Mononuclear cell (primary cell): ENCODE measurements around the gene PSMD13. TPM values are rescaled to one million over a fixed set of nuclear protein-coding genes. Genes with fewer than 3 reads are reported as not detected.
"Not testable (repeated sequence)": the region's sequence is repeated elsewhere in the genome, so short reads cannot be mapped to it uniquely, and the experiment has no call there.

ENCODE experiments used
- H3K27me3 ChIP-seq: 2 replicates; pipeline ENCODE4 v1.6.0; 2011; ENCODE audit warnings: low read length, control low read depth; ENCODE audit not compliant: insufficient read depth
- H3K4me1 ChIP-seq: 2 replicates; pipeline ENCODE4 v1.5.1; 2011; ENCODE audit warnings: mild to moderate bottlenecking, low read length, control low read depth; ENCODE audit not compliant: insufficient read depth
- H3K4me3 ChIP-seq: 2 replicates; pipeline ENCODE4 v1.5.1; 2011; ENCODE audit warnings: mild to moderate bottlenecking, low read length, moderate library complexity
- H3K9me3 ChIP-seq: 2 replicates; pipeline ENCODE4 v1.5.1; 2011; ENCODE audit warnings: low read depth, mild to moderate bottlenecking, control low read depth, low read length
- total RNA-seq: library from RNA; depleted of rRNA; stranded (reverse); fragments of >200 nt; gene quantifications from one replicate; pipeline ENCODE4 v1.2.3, GENCODE V29; 2012

Gene PSMD13
- total RNA-seq, 1 donor, result 62.5 TPM

GRCh38 chr11:280706-281485 is 44.1 kb downstream of the PSMD13 start:
- Histone ChIP-seq H3K27me3 (peaks cover 29% of the 10 kb centered on the region), H3K4me1 (peaks cover 54% of the 10 kb centered on the region), H3K9me3 (no peaks in the 10 kb centered on the region), H3K4me3 (peak overlapping the region; percentile 45)

GRCh38 chr11:281486-282161 is 44.8 kb downstream of the PSMD13 start:
- Histone ChIP-seq H3K4me1 (peaks cover 54% of the 10 kb centered on the region), H3K9me3 (no peaks in the 10 kb centered on the region), H3K4me3 (peak overlapping the region; percentile 45), H3K27me3 (peaks cover 29% of the 10 kb centered on the region)

- H3K9me3 ChIP-seq, result no peaks in the 10 kb centered on the region
- H3K4me1 ChIP-seq, result peaks cover 57% of the 10 kb centered on the region
- peaks cover 31% of the 10 kb centered on the region for H3K27me3 ChIP-seq
- peak overlapping the region; percentile 45 for H3K4me3 ChIP-seq
These were observed 45.4 kb downstream of the PSMD13 start for GRCh38 chr11:282171-282570.

GRCh38 chr11:282630-283360 is 46.0 kb downstream of the PSMD13 start:
- Histone ChIP-seq H3K27me3 (peaks cover 35% of the 10 kb centered on the region), H3K4me1 (peaks cover 61% of the 10 kb centered on the region), H3K4me3 (peak overlapping the region; percentile 45), H3K9me3 (no peaks in the 10 kb centered on the region)

- Histone ChIP-seq H3K4me1 (peaks cover 65% of the 10 kb centered on the region), H3K4me3 (no peak overlapping the region), H3K27me3 (peaks cover 36% of the 10 kb centered on the region), H3K9me3 (no peaks in the 10 kb centered on the region)
These were observed 46.8 kb downstream of the PSMD13 start for GRCh38 chr11:283405-284104.

GRCh38 chr11:284105-285020 is 47.6 kb downstream of the PSMD13 start:
- no peak overlapping the region for H3K4me3 ChIP-seq
- peaks cover 58% of the 10 kb centered on the region for H3K4me1 ChIP-seq
- H3K27me3 ChIP-seq, result peaks cover 34% of the 10 kb centered on the region
- no peaks in the 10 kb centered on the region for H3K9me3 ChIP-seq

- Histone ChIP-seq H3K9me3 (no peaks in the 10 kb centered on the region), H3K4me3 (no peak overlapping the region), H3K4me1 (peaks cover 58% of the 10 kb centered on the region), H3K27me3 (peaks cover 34% of the 10 kb centered on the region)
These were observed 48.5 kb downstream of the PSMD13 start for GRCh38 chr11:285021-285893.

- Histone ChIP-seq H3K27me3 (peaks cover 31% of the 10 kb centered on the region), H3K4me1 (peaks cover 57% of the 10 kb centered on the region), H3K9me3 (no peaks in the 10 kb centered on the region), H3K4me3 (no peak overlapping the region)
These were observed 49.1 kb downstream of the PSMD13 start for GRCh38 chr11:285894-286220.

GRCh38 chr11:286977-287820 is 50.4 kb downstream of the PSMD13 start:
- peaks cover 18% of the 10 kb centered on the region for H3K27me3 ChIP-seq
- H3K4me3 ChIP-seq, result peak overlapping the region; percentile 57
- not testable (repeated sequence) for H3K9me3 ChIP-seq
- peaks cover 43% of the 10 kb centered on the region for H3K4me1 ChIP-seq

- H3K9me3 ChIP-seq, result no peaks in the 10 kb centered on the region
- H3K4me1 ChIP-seq, result peaks cover 36% of the 10 kb centered on the region
- peak overlapping the region; percentile 57 for H3K4me3 ChIP-seq
- peaks cover 10% of the 10 kb centered on the region for H3K27me3 ChIP-seq
These were observed 51.2 kb downstream of the PSMD13 start for GRCh38 chr11:287821-288477.

- Histone ChIP-seq H3K4me1 (peaks cover 34% of the 10 kb centered on the region), H3K27me3 (peaks cover 10% of the 10 kb centered on the region), H3K9me3 (no peaks in the 10 kb centered on the region), H3K4me3 (peak within 1 kb of the TSS; percentile 57)
These were observed 52.0 kb downstream of the PSMD13 start, which contains the start of gene PGGHG for GRCh38 chr11:288478-289397. Gene PGGHG, plus strand, starts transcription at chr11:289126. Its CDS starts 691 bp downstream, at chr11:289817.
